SIG-M5 (cell line): Measurements from ENCODE around the gene APOBEC3F.

ENCODE experiments used
- DNase-seq: peaks from one replicate; lab custom pipeline; 2025; lab: John Stamatoyannopoulos, UW

APOBEC3F gene

GRCh38 chr22:39092111-39092862 lies 51.6 kb downstream of the APOBEC3F start:
- DNase-seq = no peak

GRCh38 chr22:39094717-39095389 lies 54.2 kb downstream of the APOBEC3F start:
- DNase-seq = no peak

GRCh38 chr22:39095971-39096370 lies 55.3 kb downstream of the APOBEC3F start:
- DNase-seq = no peak

- no peak for DNase-seq
Observed at GRCh38 chr22:39097098-39098020, 56.7 kb downstream of the APOBEC3F start, which contains the start of gene APOBEC3H. APOBEC3H (plus strand) TSS chr22:39097244; CDS start chr22:39100279, 3,035 bp downstream.

GRCh38 chr22:39098026-39098425 lies 57.4 kb downstream of the APOBEC3F start:
- no peak for DNase-seq

- no peak for DNase-seq
Observed at GRCh38 chr22:39098576-39098975, 57.9 kb downstream of the APOBEC3F start.

GRCh38 chr22:39101226-39101625 lies 60.6 kb downstream of the APOBEC3F start:
- DNase-seq = no peak

GRCh38 chr22:39103431-39103830 lies 62.8 kb downstream of the APOBEC3F start:
- no peak for DNase-seq
